NCI-H82 (cell line): ENCODE measurements around the gene MON1A.
"Not testable (repeated sequence)": the region's sequence is repeated elsewhere in the genome, so short reads cannot be mapped to it uniquely, and the experiment has no call there.

ENCODE experiments used
- DNase-seq: peaks from one replicate; lab custom pipeline; 2025; lab: John Stamatoyannopoulos, UW

Gene MON1A

DNA sequence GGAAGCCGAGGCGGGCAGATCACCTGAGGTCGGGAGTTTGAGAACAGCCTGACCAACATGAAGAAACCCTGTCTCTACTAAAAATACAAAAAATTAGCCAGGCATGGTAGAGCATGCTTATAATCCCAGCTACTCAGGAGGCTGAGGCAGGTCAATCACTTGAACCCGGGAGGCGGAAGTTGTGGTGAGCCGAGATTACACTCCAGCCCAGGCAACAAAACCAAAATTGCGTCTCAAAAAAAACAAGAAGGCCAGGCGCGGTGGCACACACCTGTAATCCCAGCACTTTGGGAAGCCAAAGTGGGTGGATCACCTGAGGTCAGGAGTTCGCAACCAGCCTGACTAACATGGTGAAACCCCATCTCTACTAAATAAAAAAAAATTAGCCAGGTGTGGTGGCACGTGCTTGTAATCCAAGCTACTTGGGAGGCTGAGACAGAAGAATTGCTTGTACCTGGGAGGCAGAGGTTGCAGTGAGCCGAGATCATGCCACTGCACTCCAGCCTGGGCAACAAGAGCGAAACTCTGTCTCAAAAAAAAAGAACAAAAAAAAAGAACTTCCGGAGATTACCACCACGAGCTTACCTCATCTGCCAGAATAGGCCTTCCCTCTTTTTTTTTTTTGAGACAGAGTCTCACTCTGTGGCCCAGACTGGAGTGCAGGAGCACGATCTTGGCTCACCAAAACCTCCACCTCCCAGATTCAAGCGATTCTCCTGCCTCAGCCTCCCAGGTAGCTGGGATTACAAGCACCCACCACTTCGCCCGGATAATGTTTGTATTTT lies 11.6 kb downstream of the MON1A start:
- not testable (repeated sequence) for DNase-seq

- no peak for DNase-seq
Observed at GRCh38 chr3:49916686-49917085, 12.9 kb downstream of the MON1A start.

- DNase-seq, result peak; percentile 82
Observed at GRCh38 chr3:49914906-49915305, 14.7 kb downstream of the MON1A start.

DNA sequence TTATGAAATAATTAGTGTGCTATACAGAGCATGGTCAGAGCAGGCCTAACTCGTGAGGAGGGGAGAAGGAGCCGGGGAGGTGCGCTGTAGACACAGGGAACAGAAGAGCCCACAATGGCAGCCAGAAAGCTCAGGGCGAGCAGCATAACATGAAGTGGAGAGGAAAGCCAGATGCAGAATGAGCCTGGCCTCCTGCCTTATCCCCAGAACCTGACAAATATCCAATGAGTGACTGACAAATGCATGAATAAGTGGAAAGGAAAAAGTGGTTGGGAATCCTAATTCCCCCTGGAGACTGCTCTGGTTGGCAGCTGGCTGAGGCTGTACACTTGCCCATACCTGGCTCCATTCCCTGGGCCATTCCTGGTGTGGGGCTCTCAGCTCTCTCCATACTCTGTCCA lies 16.7 kb downstream of the MON1A start:
- DNase-seq, result peak; percentile 90

DNA sequence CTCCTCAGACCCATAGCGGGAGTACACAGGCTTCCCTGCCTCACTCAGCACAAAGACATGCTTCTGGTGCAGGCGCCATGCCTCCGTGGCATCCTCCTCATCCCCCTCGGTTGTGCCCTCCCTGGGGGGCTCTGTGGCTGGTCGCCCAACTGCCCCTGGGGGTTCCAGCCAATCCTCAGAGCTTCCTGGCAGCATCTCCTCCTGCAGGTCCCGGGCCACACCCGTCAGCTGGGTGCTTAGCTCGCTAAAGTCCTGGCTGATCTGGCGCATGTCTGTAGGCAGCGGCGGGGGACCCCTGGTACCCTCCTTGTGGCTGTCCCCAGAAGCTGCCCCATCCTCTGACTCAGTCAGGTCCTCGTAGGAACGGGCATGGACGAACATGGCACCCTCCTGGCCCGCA lies 18.0 kb downstream of the MON1A start:
- no peak for DNase-seq

- DNase-seq, result no peak
Observed at GRCh38 chr3:49911124-49911420, 18.5 kb downstream of the MON1A start.

GRCh38 chr3:49910409-49911123 lies 19.0 kb downstream of the MON1A start:
- no peak for DNase-seq

GRCh38 chr3:49908373-49909199 lies 21.0 kb downstream of the MON1A start:
- DNase-seq, result no peak

GRCh38 chr3:49906073-49906743 lies 23.4 kb downstream of the MON1A start:
- peak; percentile 67 for DNase-seq

DNA sequence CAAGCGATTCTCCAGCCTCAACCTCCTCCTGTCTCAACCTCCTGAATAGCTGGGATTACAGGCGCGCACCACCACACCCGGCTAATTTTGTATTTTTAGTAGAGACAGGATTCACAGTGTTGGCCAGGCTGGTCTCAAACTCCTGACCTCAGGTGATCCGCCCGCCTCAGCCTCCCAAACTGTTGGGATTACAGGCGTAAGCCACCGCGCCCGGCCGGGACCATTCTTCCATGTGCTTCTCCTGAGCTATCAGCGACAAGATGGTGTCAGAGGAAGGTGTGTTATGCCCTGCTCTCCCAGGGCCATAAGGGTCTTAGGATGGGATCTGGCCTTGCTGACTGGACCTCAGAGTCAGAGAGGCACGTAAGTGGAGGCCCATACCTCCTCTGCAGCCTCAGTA lies 25.2 kb downstream of the MON1A start:
- DNase-seq, result not testable (repeated sequence)

- peak; percentile 49 for DNase-seq
Observed at GRCh38 chr3:49903451-49904424, 25.9 kb downstream of the MON1A start, which contains the start of gene MST1R. TSS of gene MST1R (minus strand) at chr3:49903873. CDS start at chr3:49903609, 264 bp downstream.

- no peak for DNase-seq
Observed at GRCh38 chr3:49902511-49903345, 26.9 kb downstream of the MON1A start.

GRCh38 chr3:49901366-49902339 lies 28.0 kb downstream of the MON1A start:
- DNase-seq, result no peak

GRCh38 chr3:49900491-49901153 lies 29.0 kb downstream of the MON1A start:
- DNase-seq, result no peak

- peak; percentile 78 for DNase-seq
Observed at GRCh38 chr3:49899815-49900214, 29.8 kb downstream of the MON1A start.

- no peak for DNase-seq
Observed at GRCh38 chr3:49898991-49899390, 30.6 kb downstream of the MON1A start.

DNA sequence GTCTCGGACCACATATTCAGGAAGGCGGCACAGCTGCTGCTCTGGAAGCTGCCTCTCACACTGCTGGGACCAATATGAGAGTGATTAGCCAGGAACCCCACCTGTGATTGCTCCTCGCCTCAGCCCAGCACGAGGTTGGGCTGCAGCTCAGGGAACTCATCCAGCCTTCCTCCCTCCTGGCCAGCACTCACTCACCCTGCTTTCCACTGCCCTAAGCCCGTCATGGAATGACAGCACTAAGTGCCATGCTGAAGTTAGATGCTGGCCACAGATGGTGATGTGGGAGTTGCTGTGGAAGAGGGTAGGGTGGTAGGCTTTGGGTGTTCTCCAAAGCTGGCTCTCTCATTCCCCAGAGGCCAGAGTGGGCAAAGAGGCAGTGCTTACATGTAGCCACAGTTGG lies 33.3 kb downstream of the MON1A start:
- no peak for DNase-seq

DNA sequence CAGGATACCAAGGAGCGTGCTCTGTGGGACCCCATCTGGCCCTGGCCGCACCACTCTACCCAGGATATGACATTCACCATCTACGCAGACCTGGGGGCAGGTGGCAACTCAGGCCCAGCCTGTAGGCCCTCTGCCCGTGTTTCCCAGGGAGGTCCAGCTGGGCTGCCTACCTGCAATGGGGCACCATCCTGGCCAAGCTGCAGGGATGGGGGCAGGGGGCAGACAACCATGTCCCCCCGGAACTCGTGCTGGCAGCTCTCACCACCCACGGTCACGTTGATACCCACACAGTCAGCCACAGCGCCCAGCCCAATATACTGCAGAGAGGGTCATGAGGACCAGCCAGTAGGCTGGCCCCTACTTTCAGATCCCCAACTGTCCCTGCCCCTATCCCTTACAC lies 33.8 kb downstream of the MON1A start:
- no peak for DNase-seq
